ENCODE data around the gene MYMX. TPM values are rescaled to one million over a fixed set of nuclear protein-coding genes. Genes with fewer than 3 reads are reported as not detected.
A peak's percentile ranks its signal among the peaks of the same experiment; 100 is the strongest.

Gene MYMX
- total and polyA plus RNA-seq, 4 donors, result 0.14 TPM; not detected in 3

GRCh38 chr6:44225579-44226325 is 9.0 kb downstream of the MYMX start (continued):
- TF ChIP-seq CTCF (IDR thresholded peaks at IDR 0.05; ENCODE audit: low read depth, low read length, missing input control) (no peak), ZBTB33 (IDR thresholded peaks at IDR 0.05) (no peak), HNF4G (IDR thresholded peaks at IDR 0.05) (no peak), NR2F2 (IDR thresholded peaks at IDR 0.05) (no peak), EGR1 (IDR thresholded peaks at IDR 0.05; ENCODE audit: low read depth in 2 of 2) (no peak), MAX (IDR thresholded peaks at IDR 0.05) (no peak), TAF1 (conservative IDR thresholded peaks at IDR 0.05) (no peak)

GRCh38 chr6:44226368-44227147 is 9.8 kb downstream of the MYMX start:
- H3K36me3 ChIP-seq (ENCODE audit: control insufficient read depth in 4 of 4, insufficient read depth in 3 of 4, low read depth in 1 of 4, low read length in 3 of 4), result peaks cover 0 to 2% (median 0%) of the 10 kb centered on the region in 4 donors
- no peaks in the 10 kb centered on the region for H3K27me3 ChIP-seq (ENCODE audit: control insufficient read depth in 4 of 4, insufficient read depth in 4 of 4, low read length in 3 of 4)
- H3K4me3 ChIP-seq (ENCODE audit: low read depth in 1 of 3, low read length in 3 of 3), result no peak overlapping the region
- peaks cover 47 to 86% (median 79%) of the 10 kb centered on the region in 4 donors for H3K4me1 ChIP-seq (ENCODE audit: control insufficient read depth in 4 of 4, insufficient read depth in 4 of 4, low read length in 3 of 4)
- no peak for TF ChIP-seq NR2F2 (IDR thresholded peaks at IDR 0.05)
- no peak for TF ChIP-seq GABPA (IDR thresholded peaks at IDR 0.05 in 1 of 2, conservative IDR thresholded peaks at IDR 0.05 in 1 of 2)
- TF ChIP-seq ZBTB33 (IDR thresholded peaks at IDR 0.05), result no peak
- TF ChIP-seq HNF4G (IDR thresholded peaks at IDR 0.05), result no peak
- TF ChIP-seq FOXA2 (IDR thresholded peaks at IDR 0.05), result no peak
- TF ChIP-seq HNF4A (conservative IDR thresholded peaks at IDR 0.05), result no peak
- TF ChIP-seq JUND (IDR thresholded peaks at IDR 0.05), result no peak
- TF ChIP-seq TAF1 (conservative IDR thresholded peaks at IDR 0.05), result no peak
- TF ChIP-seq CTCF (IDR thresholded peaks at IDR 0.05; ENCODE audit: low read depth, low read length, missing input control), result no peak
- no peaks in the 10 kb centered on the region for H3K9me3 ChIP-seq (ENCODE audit: control insufficient read depth in 4 of 4, low read length in 3 of 4)
- peak overlapping the region; percentile 69 to 75 for H3K27ac ChIP-seq (ENCODE audit: low read depth in 1 of 2, low read length in 2 of 2)
- no peak for DNase-seq (ENCODE audit: low spot score)
- 38% methylated on average over 15 of the region's 15 CpGs for WGBS
- peak overlapping the region in 1 of 2 donors; percentile 48 for H3K9ac ChIP-seq (ENCODE audit: low read depth in 1 of 2, low read length in 2 of 2)

Data from liver (tissue), 9 donors.